Liver (tissue), 9 donors: ENCODE results near the gene PYCARD. TPM values are rescaled to one million over a fixed set of nuclear protein-coding genes. Genes with fewer than 3 reads are reported as not detected.

Experiments used
- DNase-seq: peaks from one replicate; pipeline ENCODE4 v3.0.0-alpha.2; 2017; ENCODE audit warnings: low spot score
- H3K27ac ChIP-seq, 2 donors: one replicate each; pipeline ENCODE4 v1.7.0; 2013; ENCODE audit warnings: inconsistent platforms in 2 of 2, low read length in 2 of 2, control low read depth in 1 of 2, low read depth in 1 of 2, mild to moderate bottlenecking in 1 of 2
- H3K27me3 ChIP-seq, 4 donors: one replicate each; pipeline versions ENCODE4 v1.6.1 to v1.7.0; 2013; ENCODE audit warnings: low read length in 3 of 4, inconsistent platforms in 1 of 4, mild to moderate bottlenecking in 1 of 4, moderate library complexity in 1 of 4; ENCODE audit not compliant: control insufficient read depth in 4 of 4, insufficient read depth in 4 of 4
- H3K36me3 ChIP-seq, 4 donors: one replicate each; pipeline versions ENCODE4 v1.6.1 to v1.7.0; 2013; ENCODE audit warnings: low read length in 3 of 4, mild to moderate bottlenecking in 3 of 4, low read depth in 1 of 4, moderate library complexity in 1 of 4; ENCODE audit not compliant: control insufficient read depth in 4 of 4, insufficient read depth in 3 of 4
- H3K4me1 ChIP-seq, 4 donors: one replicate each; pipeline versions ENCODE4 v1.6.1 to v1.7.0; 2013; ENCODE audit warnings: low read length in 3 of 4, mild to moderate bottlenecking in 3 of 4, moderate library complexity in 1 of 4; ENCODE audit not compliant: control insufficient read depth in 4 of 4, insufficient read depth in 4 of 4
- H3K4me3 ChIP-seq, 3 donors: one replicate each; pipeline versions ENCODE4 v1.6.1 to v1.7.0; 2013; ENCODE audit warnings: low read length in 3 of 3, control low read depth in 1 of 3, low read depth in 1 of 3, mild to moderate bottlenecking in 1 of 3
- H3K9ac ChIP-seq, 2 donors: one replicate each; pipeline ENCODE4 v1.7.0; 2013; ENCODE audit warnings: low read length in 2 of 2, mild to moderate bottlenecking in 2 of 2, moderate library complexity in 2 of 2, control low read depth in 1 of 2, low read depth in 1 of 2
- H3K9me3 ChIP-seq, 4 donors: one replicate each; pipeline versions ENCODE4 v1.6.1 to v1.7.0; 2013; ENCODE audit warnings: low read length in 3 of 4; ENCODE audit not compliant: control insufficient read depth in 4 of 4
- CTCF ChIP-seq: fragments of 150-350 bp; IDR thresholded peaks from 2 replicates; pipeline ENCODE4 v1.5.1; 2017; ENCODE audit warnings: improper control_type of control experiment, low read depth, low read length; ENCODE audit not compliant: missing input control
- EGR1 ChIP-seq, 2 donors: IDR thresholded peaks; 2 replicates each; pipeline ENCODE4 v1.6.1; 2016 to 2018; ENCODE audit warnings: antibody characterized with exemption in 2 of 2, low read depth in 2 of 2
- FOXA2 ChIP-seq: IDR thresholded peaks from 2 replicates; pipeline ENCODE4 v1.6.1; 2016; ENCODE audit warnings: antibody characterized with exemption
- GABPA ChIP-seq, 2 donors: IDR thresholded peaks in 1 of 2; conservative IDR thresholded peaks in 1 of 2; 2 replicates each; pipeline ENCODE4 v1.6.1; 2016; ENCODE audit warnings: antibody characterized with exemption in 2 of 2, mild to moderate bottlenecking in 1 of 2, moderate library complexity in 1 of 2
- HNF4A ChIP-seq, 2 donors: conservative IDR thresholded peaks; 2 replicates each; pipeline ENCODE4 v1.6.1; 2016; ENCODE audit warnings: antibody characterized with exemption in 2 of 2, mild to moderate bottlenecking in 2 of 2
- HNF4G ChIP-seq: IDR thresholded peaks from 2 replicates; pipeline ENCODE4 v1.6.1; 2016; ENCODE audit warnings: antibody characterized with exemption
- JUND ChIP-seq, 2 donors: IDR thresholded peaks; 2 replicates each; pipeline ENCODE4 v1.6.1; 2016; ENCODE audit warnings: antibody characterized with exemption in 2 of 2
- MAX ChIP-seq: IDR thresholded peaks from 2 replicates; pipeline ENCODE4 v1.6.1; 2016; ENCODE audit warnings: antibody characterized with exemption
- NR2F2 ChIP-seq: IDR thresholded peaks from 2 replicates; pipeline ENCODE4 v1.6.1; 2016; ENCODE audit warnings: antibody characterized with exemption
- RAD21 ChIP-seq, 2 donors: IDR thresholded peaks; 2 replicates each; pipeline ENCODE4 v1.6.1; 2016; ENCODE audit warnings: antibody characterized with exemption in 2 of 2, mild to moderate bottlenecking in 2 of 2
- REST ChIP-seq: IDR thresholded peaks from 2 replicates; pipeline ENCODE4 v1.6.1; 2016; ENCODE audit warnings: antibody characterized with exemption, mild to moderate bottlenecking
- RXRA ChIP-seq, 2 donors: IDR thresholded peaks; 2 replicates each; pipeline ENCODE4 v1.6.1; 2017 to 2018; ENCODE audit warnings: antibody characterized with exemption in 2 of 2, mild to moderate bottlenecking in 1 of 2
- SP1 ChIP-seq: IDR thresholded peaks from 2 replicates; pipeline ENCODE4 v1.6.1; 2018; ENCODE audit warnings: antibody characterized with exemption, mild to moderate bottlenecking
- TAF1 ChIP-seq: conservative IDR thresholded peaks from 2 replicates; pipeline ENCODE4 v1.6.1; 2016; ENCODE audit warnings: antibody characterized with exemption, mild to moderate bottlenecking
- YY1 ChIP-seq: IDR thresholded peaks from 2 replicates; pipeline ENCODE4 v1.6.1; 2016; ENCODE audit warnings: antibody characterized with exemption, mild to moderate bottlenecking
- WGBS: extraction: QIAGEN DNeasy Blood & Tissue Kit; methylation state at CpG from one replicate; pipeline ENCODE4 v1.1.7; 2013; 5-methylcytosine and 5-hydroxymethylcytosine counted together
- polyA plus RNA-seq, 2 donors: library from polyadenylated mRNA; stranded (reverse) in 1 of 2; unstranded in 1 of 2; fragments of 200-250 nt in 1 of 2; fragments of >200 nt in 1 of 2; fragmentation: Nextera tagmentation in 1 of 2; extraction: Ambion mirVana in 1 of 2; gene quantifications; one replicate each; pipeline versions ENCODE4 v1.2.1 to v1.2.3, GENCODE V29; 2013 to 2015
- total RNA-seq, 2 donors: library from RNA; depleted of rRNA; stranded (reverse); fragments of >200 nt; gene quantifications; one replicate each; pipeline ENCODE4 v1.2.3, GENCODE V29; 2014
- donor health status: healthy.
- donor health status: healthy.
- donor health status: healthy.
- donor health status: healthy.
- donor health status: healthy.

Gene PYCARD
- total and polyA plus RNA-seq, 4 donors = 6.7 to 35.9 (median 10.8) TPM

GRCh38 chr16:31190818-31191444 is 11.6 kb downstream of the PYCARD start (continued):
- TF ChIP-seq REST (no peak), JUND (IDR thresholded peaks at IDR 0.05) (no peak), NR2F2 (no peak), RAD21 (IDR thresholded peaks at IDR 0.05) (no peak), FOXA2 (no peak)

GRCh38 chr16:31190061-31190460 is 12.5 kb downstream of the PYCARD start:
- 96% methylated on average over 12 of the region's 12 CpGs for WGBS
- H3K36me3 ChIP-seq = peaks cover 22 to 93% (median 79%) of the 10 kb centered on the region in 4 donors
- peaks cover 0 to 3% (median 0%) of the 10 kb centered on the region in 4 donors for H3K4me1 ChIP-seq
- no peak overlapping the region for H3K4me3 ChIP-seq
- H3K27me3 ChIP-seq = no peaks in the 10 kb centered on the region
- H3K9me3 ChIP-seq = no peaks in the 10 kb centered on the region
- H3K9ac ChIP-seq = no peak overlapping the region
- DNase-seq = no peak
- no peak overlapping the region for H3K27ac ChIP-seq
- TF ChIP-seq GABPA (IDR thresholded peaks at IDR 0.05 in 1 of 2, conservative IDR thresholded peaks at IDR 0.05 in 1 of 2) = no peak
- no peak for TF ChIP-seq YY1
- no peak for TF ChIP-seq HNF4G
- no peak for TF ChIP-seq EGR1 (IDR thresholded peaks at IDR 0.05; ENCODE audit: low read depth in 2 of 2)
- no peak for TF ChIP-seq REST
- no peak for TF ChIP-seq MAX
- no peak for TF ChIP-seq HNF4A (conservative IDR thresholded peaks at IDR 0.05)
- TF ChIP-seq JUND (IDR thresholded peaks at IDR 0.05) = no peak
- TF ChIP-seq TAF1 = no peak
- no peak for TF ChIP-seq CTCF
- TF ChIP-seq RAD21 (IDR thresholded peaks at IDR 0.05) = no peak
- no peak for TF ChIP-seq RXRA (IDR thresholded peaks at IDR 0.05)
- TF ChIP-seq FOXA2 = no peak
- no peak for TF ChIP-seq SP1
- TF ChIP-seq NR2F2 = no peak
